Measurements from ENCODE around the gene KIAA1328.

DNA sequence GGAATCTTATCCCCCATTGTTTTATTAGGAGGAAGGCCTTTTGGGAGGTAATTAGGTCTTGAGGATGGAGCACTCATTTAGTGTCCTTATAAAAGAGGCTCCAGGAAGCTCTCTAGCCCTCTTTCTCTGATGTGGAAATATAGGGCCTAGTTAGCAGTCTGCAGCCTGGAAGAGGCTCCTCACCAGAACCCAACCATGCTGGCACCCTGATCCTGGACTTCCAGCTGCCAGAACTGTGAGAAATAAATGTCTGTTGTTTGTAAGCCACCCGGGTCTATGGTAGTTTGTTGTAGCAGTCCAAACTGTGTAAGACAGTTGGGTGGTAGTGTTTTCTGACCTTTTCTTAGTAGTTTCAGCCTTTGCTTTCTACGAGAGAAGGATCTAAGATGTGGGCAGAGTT, 100.7 kb downstream of the KIAA1328 start:
- TF ChIP-seq, protein P1, sequence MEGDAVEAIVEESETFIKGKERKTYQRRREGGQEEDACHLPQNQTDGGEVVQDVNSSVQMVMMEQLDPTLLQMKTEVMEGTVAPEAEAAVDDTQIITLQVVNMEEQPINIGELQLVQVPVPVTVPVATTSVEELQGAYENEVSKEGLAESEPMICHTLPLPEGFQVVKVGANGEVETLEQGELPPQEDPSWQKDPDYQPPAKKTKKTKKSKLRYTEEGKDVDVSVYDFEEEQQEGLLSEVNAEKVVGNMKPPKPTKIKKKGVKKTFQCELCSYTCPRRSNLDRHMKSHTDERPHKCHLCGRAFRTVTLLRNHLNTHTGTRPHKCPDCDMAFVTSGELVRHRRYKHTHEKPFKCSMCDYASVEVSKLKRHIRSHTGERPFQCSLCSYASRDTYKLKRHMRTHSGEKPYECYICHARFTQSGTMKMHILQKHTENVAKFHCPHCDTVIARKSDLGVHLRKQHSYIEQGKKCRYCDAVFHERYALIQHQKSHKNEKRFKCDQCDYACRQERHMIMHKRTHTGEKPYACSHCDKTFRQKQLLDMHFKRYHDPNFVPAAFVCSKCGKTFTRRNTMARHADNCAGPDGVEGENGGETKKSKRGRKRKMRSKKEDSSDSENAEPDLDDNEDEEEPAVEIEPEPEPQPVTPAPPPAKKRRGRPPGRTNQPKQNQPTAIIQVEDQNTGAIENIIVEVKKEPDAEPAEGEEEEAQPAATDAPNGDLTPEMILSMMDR (optimal IDR thresholded peaks at IDR 0.05 in 1 of 3, IDR thresholded peaks at IDR 0.05 in 1 of 3, conservative IDR thresholded peaks at IDR 0.05 in 1 of 3; ENCODE audit: extremely low read depth in 1 of 3, insufficient read depth in 2 of 3, low read length in 3 of 3) = no peak
- TF ChIP-seq EZH2 (IDR thresholded peaks at IDR 0.05; ENCODE audit: low read length) = no peak
